ENCODE measurements around the gene PTTG1. TPM values are rescaled to one million over a fixed set of nuclear protein-coding genes. Genes with fewer than 3 reads are reported as not detected.
A peak's percentile ranks its signal among the peaks of the same experiment; 100 is the strongest.

Gene PTTG1
- total RNA-seq, 1 donor from 2014 or later: 25.4 TPM

DNA sequence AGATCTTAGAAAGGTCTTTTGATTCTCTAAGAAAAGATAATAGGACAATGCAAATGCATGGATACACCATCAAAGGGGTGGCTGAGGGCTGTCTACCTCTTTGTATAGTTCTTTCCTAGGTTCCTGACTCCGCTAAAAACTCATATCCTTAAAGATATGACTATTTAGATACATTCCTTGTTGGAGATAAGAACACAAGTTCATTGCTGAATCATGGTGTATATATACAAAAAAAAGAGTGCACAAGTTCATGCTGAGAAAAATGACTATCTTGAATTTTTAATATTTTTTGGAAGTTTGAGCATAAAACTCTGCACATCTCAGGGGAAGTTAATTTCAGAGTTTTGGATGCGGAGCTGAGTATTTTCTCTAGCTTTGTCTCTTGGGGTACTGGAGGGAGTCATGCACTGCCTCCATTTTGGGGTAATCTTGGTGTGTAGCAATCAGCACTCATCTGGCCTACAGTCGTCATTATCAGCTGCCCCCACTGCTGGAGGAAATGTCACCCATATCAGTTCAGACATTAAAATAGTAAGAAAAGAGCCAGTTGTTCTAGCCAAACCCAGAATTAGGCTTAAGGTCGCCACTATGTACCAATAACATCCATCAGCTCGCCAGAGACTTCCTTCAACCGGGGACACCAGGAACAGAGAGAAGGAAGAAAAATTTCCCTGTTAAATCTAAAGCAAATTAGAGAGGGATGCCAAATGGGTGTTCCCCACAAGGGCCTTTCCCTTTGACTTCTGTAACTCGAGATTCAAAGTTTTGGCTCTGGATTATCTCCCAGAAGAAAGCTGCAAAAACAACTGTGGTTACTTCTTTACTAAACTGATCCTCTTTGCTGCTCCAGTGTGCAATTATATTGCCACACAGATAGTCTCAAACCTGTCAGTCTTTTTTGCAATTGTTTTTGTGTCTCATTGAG lies 49.0 kb downstream of the PTTG1 start:
- DNase-seq (ENCODE audit: low read depth): peak; percentile 54

DNA sequence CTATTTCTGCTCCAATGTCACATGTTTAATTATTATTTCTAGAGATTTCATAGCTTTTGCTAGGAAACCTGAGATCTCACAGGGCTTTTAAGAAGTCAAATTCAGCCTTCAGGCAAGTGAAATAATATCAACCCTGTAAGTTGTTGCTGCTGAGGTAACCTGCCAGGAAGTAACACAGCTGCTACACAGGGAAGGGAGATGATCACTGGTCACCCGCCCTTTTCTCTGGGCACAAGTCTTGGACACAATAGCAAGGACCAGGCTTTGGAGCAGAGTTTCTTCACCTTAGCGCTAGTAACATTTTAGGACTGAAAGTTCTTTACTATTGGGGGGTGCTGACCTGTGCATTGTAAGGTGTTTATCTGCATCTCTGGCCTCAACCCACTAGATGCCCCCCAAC lies 50.1 kb downstream of the PTTG1 start:
- no peak for DNase-seq (ENCODE audit: low read depth)

DNA sequence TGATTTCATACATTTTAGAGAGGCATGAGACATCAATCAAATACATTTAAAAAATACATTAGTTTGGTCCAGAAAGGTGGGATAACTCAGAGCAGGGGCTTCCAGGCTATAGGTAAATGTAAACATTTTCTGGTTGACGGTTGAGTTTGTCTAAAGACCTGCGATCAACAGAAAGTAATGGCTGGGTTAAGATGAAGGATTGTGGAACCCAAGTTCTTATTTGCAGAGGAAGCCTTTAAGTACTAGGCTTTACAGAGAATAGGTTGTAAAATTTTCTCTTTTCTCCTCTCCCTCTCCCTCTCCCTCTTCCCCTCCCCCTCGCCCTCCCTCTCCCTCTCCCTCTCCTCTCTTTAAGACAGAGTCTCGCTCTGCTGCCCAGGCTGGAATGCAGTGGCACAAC lies 50.8 kb downstream of the PTTG1 start:
- DNase-seq (ENCODE audit: low read depth): no peak

DNA sequence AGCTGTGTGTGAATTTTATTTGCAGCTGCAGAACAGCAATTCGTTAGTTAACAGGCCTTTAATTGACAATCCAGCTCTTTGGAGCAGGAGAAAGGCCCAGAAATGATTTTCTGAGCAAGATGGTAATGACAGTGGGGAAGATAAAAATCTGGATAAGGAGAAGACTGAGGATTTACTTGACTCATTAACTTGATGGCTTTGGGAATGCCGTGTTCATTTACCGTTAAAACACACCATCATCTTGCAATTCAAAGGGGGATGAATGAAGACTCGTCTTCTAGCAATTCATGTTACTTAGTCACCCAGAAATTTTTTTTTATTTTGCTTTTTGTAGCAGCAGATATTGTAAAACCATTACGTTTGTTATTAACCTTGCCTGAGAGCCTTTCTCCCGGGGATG lies 52.0 kb downstream of the PTTG1 start:
- DNase-seq (ENCODE audit: low read depth): no peak

DNA sequence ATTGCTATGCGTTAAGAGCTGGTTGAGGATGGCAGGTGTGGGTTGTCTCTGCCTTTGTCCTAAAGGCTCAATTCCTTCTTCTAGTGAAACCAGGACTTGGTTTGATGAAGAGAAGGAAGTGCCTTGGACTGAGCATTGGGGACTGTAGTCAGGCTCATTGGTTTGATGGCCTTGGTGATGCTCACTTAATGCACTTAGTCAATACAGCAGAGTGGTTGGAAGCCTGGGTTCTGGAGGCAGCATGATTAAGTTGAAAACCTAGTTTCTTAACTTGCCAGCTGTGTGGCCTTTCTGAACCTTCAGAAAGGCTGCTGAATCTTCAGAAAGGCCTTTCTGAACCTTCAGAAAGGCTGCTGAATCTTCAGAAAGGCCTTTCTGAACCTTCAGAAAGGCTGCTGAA lies 52.4 kb downstream of the PTTG1 start:
- no peak for DNase-seq (ENCODE audit: low read depth)

DNA sequence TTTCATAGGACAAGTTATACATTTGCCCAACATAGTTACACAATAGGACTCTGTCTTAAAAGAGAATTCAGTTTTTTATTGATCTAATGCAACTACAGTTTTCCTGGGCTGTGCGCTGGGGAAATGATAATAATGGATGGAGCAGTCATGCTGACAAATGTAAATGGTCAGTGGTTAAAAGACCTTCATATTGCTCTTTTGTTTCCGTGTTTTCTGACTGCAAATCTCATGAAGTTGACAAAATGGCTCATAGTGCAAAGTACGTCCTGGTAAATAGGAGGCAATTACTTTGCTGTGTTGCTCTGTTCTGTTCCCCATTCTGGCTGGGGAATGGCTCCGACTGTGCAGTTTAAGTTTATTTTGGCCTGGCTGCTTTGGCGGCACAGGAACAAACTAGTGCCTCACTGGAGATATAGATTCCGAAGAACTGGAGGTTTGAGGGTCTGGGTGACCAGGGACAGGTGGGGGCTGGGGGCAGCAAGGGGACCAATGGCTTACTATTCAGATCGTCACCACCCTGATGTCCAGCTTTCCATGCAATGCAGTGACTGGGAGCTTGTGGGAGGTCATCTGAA lies 54.3 kb downstream of the PTTG1 start:
- no peak for DNase-seq (ENCODE audit: low read depth)

DNA sequence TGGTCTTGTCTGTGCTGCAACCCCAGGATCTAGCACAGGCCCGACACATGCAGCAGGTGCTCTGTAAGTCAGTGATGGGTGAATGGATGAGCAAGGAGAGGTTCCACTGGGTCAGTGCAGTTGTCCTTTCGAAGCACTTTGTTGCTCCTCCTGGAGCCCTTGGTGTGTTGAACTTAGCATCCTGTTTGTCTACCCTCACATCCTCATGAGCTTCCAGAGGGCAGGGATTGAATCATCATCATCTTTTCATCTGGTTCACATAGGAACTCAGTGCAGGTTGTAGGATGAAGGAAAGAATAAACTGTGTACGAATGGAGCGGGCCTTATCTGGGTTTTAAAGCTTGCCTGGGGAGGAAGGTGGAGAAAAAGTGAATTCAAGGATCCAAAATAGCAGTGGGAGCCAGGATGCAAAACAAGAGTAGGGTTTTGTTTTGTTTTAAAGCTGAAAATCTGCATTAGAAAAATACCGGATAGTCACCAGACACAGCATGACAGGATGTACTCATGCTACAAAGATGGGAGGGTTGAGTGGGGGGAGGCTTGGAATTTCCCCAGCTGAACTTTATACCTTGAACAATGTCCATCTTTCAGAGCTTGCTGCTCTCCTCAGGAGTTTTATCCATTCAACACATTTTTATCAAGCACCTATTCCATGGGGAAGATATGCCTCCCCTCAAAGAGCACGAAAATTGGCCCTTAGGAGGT lies 55.8 kb downstream of the PTTG1 start:
- DNase-seq (ENCODE audit: low read depth): no peak

DNA sequence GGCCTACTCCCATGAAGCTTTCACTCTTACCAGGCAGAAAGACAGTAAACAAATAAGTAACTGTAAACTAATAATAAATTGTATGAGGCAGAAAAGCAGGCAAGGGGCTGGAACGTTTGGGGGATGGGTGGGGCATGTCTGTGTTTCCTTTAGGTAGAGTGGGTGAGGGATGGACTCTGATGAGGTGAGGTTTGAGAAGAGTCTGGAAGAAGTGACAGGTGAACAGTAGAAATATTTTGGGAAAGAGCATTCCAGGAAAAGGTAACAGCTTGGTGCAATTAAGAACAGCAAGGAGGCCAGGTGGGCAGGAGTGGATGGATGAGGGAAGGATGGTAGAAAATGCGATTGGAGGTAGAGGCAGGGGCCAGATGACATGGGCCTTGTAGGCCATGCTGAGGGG lies 56.5 kb downstream of the PTTG1 start:
- DNase-seq (ENCODE audit: low read depth): no peak

Small RNA genes within 50 kb of the gene (microRNA-seq; reads per million reads assigned to microRNA genes)
- gene MIR3142: not detected

Other genes with a start within 250 kb of the PTTG1 start
- gene FABP6, start 192.3 kb upstream of the PTTG1 start, total RNA-seq: not detected in 2 replicates
- 1.9 and 2.4 TPM in 2 replicates for gene CCNJL, start 109.3 kb upstream of the PTTG1 start, total RNA-seq
- gene C1QTNF2, start 51.2 kb upstream of the PTTG1 start, total RNA-seq: 2.5 and 3.3 TPM in 2 replicates
- 6.7 and 7.8 TPM in 2 replicates for gene FAM200C, start 21.8 kb upstream of the PTTG1 start, total RNA-seq
- 71.2 and 90.2 TPM in 2 replicates for gene SLU7, start 2.8 kb upstream of the PTTG1 start, total RNA-seq

Data from myocyte (in vitro differentiated cells).